GM19397 (cell line): Measurements from ENCODE around the gene KAT8.
A peak's percentile ranks its signal among the peaks of the same experiment; 100 is the strongest.
"Not testable (repeated sequence)": the region's sequence is repeated elsewhere in the genome, so short reads cannot be mapped to it uniquely, and the experiment has no call there.

ENCODE experiments used
- ATAC-seq: cut with Tn5 transposase; IDR thresholded peaks from one replicate; pipeline ENCODE4 v1.9.1; 2021; ENCODE audit warnings: mild to moderate bottlenecking, moderate library complexity; ENCODE audit not compliant: unreplicated experiment

Gene KAT8

DNA sequence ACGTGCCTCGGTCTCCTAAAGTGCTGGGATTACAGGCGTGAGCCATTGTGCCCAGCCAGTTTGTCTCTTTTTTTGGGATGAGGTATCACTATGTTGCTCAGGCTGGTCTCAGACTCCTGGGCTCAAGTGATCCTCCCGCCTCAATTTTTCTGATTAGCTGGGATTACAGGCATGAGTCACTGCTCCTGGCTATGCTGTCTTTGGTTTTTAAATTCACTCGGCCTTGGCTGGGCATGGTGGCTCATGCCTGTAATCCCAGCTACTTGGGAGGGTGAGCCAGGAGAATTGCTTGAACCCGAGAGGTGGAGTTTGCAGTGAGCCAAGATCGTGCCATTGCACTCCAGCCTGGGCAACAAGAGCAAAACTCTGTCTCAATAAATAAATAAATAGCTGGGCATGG, 27.0 kb downstream of the KAT8 start:
- ATAC-seq: not testable (repeated sequence)

DNA sequence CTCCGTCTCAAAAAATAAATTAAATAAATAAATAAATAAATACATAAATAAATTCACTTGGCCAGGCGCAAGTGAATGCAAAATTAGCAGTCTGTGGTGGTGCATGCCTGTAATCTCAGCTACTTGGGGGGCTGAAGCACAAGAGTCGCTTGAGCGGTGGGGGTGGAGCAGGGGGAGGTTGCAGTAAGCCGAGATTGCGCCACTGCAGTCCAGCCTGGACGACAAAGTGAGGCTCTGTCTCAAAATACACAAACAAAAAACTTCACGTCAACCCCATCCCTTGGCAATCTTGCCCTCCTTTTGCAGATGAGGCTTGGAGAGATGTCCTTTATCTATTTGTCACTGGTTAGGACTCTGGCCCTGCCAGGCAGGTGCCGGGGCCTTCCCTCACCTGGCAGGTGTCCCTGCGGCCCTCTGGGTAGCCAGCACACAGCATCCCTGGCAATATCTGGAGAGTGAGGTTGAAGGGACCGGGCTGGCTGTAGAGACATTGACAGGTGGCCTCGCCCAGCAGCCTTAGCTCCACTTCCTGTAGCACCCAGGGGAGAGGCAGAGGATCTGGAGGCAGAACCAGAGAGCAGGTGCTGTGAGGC, 28.0 kb downstream of the KAT8 start:
- no peak for ATAC-seq

DNA sequence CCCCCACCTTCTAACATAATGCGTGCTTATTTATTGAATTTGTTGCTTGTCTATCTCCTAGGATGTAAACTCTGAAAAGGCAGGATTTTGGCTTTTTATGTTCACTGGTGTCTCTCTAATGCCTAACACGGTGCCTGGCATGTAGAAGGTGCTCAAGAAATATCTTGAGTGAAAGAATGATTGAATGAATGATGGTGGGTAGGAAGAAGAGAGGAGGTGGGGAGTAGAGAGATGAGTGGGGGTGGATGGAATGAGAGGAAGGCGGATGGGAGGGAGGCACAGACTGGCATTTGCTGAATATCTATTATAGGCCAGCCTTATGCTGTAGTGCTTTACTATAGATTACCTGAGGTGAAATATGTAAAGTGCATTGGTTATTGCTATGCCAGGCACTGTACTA, 30.1 kb downstream of the KAT8 start:
- no peak for ATAC-seq

DNA sequence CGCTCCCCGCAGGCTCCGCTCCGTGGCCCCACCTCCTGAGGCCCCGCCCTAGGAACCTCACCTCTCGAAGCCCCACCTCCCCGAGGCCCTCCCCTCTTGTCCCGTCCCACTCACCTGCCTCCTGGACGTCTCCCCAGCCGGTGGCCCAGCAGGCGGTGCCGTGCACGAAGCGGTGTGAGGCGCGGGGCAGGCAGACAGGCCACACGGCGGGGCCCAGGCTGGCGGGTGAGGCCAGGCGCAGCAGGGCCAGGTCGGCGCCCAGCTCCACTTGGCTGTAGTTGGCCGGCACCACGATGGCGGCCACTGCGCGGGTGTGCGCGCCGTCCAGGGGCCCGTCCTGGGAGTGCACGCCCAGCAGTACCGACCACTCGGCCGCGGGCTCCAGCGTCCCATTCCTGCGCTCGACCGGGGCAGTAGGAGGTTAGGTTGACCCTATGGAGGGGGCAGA, 30.8 kb downstream of the KAT8 start:
- no peak for ATAC-seq

DNA sequence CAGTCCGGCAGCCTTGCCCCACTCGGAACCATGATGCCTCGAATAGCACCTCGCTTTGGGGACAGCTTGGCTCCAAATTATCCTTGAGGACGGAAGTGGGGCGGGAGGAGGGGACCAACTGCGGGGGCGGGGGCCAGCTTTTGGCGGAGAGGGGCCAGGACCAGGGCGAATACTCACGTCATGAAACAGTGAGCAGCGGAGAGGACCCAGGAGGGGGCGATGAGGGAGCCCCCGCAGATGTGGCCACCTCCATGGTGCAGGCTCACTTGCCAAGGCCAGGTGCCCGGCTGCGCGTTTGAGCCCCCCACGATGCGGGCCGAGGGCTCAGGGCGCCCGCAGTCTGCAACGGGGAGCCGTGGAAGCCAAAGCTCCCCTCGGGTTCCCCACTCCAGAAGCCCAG, 31.4 kb downstream of the KAT8 start:
- no peak for ATAC-seq

DNA sequence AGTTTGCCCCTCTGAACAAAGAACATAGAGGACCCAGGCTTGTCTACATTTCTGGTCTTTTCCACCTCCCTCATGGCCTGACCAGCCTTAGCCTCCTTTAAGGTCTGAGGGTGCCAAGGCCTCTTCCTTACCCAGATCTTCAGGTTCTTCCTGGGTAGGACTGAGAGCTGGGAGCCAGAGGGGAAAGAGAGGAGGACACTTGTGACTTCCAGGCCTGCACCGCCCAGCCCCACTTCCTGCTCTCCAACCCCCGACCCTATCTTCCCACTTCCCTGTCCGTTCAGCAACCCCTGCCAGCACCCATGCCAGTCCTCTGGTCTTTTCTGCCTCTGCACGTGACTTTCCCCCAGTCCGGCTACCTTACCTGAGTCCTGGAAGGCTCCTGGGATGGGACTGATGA, 31.9 kb downstream of the KAT8 start:
- ATAC-seq: no peak

DNA sequence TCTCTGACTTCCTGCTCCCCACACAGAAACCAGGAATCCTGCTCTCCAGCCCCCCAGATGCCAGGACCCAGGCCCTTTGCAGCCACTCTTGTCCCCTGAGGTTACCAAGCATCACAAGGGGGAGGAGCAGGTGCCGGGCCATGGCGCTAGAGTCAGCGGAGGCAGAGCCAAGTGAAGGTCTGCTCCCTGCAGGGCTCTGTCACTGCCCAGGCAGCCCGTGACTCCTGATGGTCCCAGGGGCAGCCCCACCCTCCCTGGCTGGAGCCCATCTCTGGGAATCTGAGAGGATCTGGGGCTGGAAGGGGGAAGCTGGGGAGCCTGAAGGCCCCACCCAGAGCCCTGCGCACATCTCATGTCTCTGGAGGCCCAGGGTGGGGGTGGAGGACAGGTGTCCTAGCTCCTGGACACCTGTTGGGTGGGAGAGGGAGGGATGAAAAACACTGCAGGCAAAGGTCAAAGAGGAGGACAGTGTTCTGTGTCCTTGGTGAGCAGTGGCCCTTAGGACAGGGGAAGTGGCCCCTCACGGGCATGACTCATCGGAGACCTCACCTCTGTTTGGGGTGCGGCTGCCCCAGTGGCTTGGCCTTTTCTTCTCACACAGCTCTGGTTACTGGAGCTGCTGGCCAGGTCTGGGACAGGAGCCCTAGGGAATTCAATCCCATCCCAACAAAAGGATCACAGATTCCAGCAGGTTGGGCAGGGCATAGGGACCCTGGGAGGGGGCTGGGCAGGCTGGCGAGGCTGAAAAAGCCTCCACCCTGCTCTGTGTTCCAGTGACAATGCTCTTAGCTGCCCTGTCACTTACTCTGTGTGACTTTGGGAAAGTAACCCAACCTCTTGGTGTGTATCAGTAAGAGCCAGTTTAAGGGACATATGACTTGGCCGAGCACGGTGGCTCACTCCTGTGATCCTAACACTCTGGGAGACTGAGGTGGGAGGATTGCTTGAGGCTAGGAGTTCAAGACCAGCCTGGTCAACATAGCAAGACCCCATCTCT, 32.7 kb downstream of the KAT8 start, which contains the start of gene PRSS36:
Gene PRSS36 (minus strand): TSS at position 173 of the 997 bp plus-strand sequence. CDS start 31 bp downstream, at position 142.
- ATAC-seq: no peak

DNA sequence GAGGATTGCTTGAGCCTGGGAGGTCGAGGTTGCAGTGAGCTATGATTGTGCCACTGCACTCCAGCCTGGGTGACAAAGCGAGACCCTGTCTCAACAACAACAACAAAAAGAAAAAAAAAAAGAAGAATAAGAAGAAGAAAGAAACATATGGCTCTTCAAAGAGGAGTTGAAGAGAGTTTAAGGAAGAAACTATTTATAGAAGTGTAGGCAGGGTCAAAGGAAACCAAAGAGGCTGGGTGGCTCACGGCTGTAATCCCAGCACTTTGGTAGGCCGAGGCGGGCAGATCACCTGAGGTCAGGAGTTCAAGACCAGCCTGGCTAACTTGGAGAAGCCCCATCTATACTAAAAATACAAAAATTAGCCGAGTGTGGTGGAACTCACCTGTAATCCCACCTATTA, 33.5 kb downstream of the KAT8 start:
- not testable (repeated sequence) for ATAC-seq

DNA sequence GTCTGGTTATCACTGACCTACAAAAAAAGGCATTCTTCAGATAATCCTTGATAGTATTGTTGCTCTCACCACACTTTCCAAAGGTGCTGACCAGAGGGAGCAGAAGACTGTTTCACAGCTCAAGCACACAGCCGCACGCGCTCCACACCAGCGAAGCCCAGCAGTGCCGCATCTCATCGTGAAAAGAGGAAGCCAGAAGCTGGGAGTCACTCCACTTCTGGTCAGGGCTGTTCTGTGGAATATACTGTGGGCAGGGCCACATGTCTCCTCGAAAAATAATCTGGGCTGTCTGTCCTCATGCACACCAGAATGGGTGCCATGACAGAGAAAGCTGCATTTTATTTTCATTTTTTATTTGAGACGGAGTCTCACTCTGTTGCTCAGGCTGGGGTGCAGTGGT, 39.7 kb downstream of the KAT8 start:
- no peak for ATAC-seq

DNA sequence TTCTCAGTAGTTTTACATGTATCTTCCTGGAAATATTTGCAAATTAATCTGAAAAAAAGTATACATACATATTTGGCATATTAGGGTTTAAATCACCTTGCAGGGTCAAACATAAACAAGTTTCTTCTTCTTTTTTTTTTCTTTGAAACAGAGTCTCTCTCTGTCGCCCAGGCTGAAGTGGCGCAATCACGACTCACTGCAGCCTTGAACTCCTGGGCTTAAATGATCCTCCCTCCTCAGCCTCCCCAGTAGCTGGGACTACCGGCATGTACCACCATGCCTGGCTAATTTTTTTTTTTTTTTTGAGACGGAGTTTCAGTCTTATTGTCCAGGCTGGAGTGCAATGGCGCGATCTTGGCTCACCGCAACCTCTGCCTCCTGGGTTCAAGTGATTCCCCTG, 49.9 kb downstream of the KAT8 start:
- ATAC-seq: no peak

DNA sequence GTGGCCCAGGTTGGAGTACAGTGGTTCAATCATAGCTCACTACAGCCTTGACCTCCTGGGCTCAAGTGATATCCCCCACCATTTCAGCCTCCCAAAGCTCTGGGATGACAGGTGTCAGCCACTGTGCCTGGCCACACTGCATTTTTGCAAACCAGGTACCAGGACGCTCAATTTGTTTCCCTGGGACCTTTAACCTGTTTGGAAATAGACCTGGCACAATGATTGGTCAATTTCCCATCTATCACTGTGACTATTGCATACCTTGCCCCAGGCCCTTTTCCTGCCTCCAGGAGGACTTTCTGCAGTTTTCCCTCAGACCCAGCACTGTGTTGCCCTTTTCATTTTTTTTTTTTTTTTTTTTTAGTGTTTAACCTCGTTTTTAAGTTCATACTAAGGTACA, 51.4 kb downstream of the KAT8 start:
- ATAC-seq: no peak

DNA sequence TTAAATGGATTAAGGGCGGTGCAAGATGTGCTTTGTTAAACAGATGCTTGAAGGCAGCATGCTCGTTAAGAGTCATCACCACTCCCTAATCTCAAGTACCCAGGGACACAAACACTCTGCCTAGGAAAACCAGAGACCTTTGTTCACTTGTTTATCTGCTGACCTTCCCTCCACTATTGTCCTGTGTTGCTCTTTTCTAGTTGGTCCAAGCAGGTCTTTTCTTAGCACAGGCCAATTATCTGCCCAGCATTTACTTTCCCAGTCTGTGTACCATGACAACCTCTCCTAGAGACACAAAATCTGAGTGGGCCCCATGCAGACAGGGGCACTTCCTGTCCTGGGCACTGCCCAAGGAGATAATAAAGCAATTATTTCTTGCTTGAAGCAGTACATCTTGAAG, 52.6 kb downstream of the KAT8 start:
- ATAC-seq: not testable (repeated sequence)

DNA sequence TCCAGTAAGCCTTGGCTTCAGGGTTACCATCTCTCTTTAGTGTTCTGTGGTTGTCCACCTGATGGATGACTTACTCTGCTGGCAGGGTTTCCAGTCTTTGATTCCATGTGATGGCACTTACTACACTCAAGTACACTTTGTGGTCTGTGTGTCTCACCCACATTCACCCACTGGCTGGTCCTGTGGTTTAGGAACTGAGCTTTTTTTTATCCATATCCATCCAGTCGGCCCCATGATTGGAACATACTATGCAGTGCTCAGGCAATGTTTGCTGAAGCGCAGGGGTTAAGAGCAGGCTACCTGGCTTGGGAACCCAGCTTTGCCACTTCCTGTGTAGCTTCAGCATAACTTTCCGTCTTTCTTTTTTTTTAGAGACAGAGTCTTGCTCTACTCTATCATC, 59.7 kb downstream of the KAT8 start:
- no peak for ATAC-seq

DNA sequence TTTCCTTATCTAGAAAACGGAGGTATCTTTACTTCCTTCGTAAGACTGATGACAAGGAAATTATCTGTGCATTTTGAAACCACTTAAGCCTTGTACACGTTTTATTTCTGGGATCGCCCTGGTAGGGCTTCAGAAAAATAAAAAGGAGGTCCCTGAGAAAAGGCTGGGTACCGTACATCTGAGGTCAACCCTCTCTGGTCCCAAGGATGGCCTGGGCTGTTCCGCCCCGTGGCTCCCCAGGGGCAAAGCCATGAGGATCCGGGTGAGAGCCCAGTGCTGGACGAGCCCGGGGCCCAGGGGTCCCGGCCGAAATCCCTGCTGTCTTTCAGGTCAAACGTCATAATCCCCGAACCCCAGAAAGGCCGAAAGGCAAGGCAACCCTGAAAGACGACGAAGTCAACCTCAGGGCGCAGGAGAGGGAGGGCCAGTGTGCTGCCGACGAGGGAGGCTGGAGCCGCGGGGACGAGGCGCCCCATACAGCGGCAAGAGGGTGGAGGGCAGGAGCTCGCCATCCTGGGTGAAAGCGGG, 61.8 kb downstream of the KAT8 start:
- ATAC-seq: no peak

DNA sequence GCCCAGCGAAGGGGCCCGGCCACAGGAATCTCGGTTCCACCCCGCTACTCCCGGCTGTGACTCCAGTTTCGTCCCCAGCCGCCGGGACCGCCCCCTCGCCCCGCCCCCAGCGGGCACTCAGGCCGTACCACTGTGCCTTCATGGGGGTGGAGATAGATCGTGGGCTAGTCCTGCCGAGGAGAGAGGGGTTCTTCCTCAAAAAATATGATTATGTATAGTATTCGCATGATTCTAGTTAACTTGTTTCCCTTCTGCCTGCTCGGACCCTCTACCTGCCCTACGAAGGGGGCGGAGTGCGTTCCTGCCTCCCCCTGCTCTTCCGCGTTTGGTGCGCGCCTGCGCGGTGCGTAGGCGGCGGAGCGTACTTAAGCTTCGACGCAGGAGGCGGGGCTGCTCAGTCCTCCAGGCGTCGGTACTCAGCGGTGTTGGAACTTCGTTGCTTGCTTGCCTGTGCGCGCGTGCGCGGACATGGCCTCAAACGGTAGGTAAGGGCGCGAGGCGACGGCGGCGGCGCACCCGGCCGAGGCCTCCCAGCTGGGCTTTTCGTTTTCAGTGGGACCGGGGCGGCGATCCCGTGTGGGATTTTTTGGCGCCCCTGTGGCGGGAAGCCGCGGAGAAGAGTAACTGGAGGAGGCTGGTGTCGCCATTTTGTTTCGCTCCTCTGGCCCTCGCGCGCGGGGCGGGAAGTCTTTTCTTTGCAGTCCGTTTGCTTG, 62.4 kb downstream of the KAT8 start, which contains the start of gene FUS:
Gene FUS (plus strand): TSS at position 393 of the 713 bp plus-strand sequence. CDS start 76 bp downstream, at position 469.
- peak; percentile 58 for ATAC-seq
